Measurements from ENCODE around the gene ZFP30.

Gene ZFP30

GRCh38 chr19:37564624-37565369 is 90.5 kb downstream of the ZFP30 start:
- DNase-seq (ENCODE audit: low read depth) = no peak

All from activated gamma-delta T cell treated with anti-CD3 and anti-CD28 coated beads, Interleukin-2, amount 50 U/mL, for 16 hours (primary cell).